Head of caudate nucleus (tissue), 42 donors: ENCODE results near the gene NUCKS1.

Source experiments
- DNase-seq, 42 donors: peaks; one replicate each; pipeline versions ENCODE4 v3.0.0 to v3.0.0-alpha.2; 2020 to 2021; ENCODE audit warnings: mixed read lengths in 7 of 42
- intact Hi-C: fragments of 100-400 bp; cut with DNase I; formaldehyde crosslinking; loops from one replicate; pipeline ENCODE4 v1.15.0; 2022

The NUCKS1 gene

DNA sequence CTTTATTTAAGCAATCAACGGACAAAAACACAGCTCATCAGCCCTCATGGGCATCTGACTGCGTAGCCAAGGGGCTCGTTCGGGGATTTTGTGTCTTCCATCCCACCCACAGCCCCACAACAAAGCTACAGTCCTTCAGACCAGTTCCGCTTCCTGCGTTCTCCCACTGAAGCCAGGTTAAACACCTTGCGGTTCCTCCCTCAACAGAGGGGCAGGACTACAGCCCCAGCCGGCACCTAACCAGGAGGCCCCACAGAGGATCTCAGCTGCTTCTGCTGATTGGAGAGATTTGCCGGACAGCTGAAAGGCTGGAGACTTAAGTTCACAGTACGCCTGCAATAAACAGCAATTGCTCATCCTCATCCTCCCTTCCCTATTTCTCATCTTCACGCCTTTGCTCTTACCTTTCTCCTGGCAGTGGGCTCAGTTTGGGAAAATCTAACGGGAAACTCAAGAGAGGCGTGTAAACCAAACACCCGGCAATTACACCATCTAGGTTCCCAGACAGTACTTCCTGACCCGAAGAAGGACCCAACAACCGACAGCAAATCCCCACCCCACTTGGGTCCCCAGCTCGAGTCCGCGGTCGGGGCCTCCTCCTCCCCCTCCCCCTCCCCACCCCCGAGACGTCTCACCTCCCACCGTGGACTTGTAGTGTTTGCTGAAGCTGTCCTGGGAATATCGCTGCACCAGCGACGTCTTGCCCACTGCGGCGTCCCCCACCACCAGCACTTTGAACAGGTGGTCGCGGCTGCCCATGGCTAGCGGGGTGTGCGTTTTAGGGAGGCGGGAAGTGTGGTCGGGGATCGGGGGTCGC lies 24.4 kb upstream of the NUCKS1 start:
- intact Hi-C loops: no loop called here
- peak in 2 of 42 donors; percentile 28 to 38 for DNase-seq

- intact Hi-C loops: no loop called here
- no peak for DNase-seq
These were observed 22.6 kb upstream of the NUCKS1 start for GRCh38 chr1:205772607-205773032.

GRCh38 chr1:205770618-205771017 lies 20.6 kb upstream of the NUCKS1 start:
- no peak for DNase-seq
- intact Hi-C loops: no loop called here

DNA sequence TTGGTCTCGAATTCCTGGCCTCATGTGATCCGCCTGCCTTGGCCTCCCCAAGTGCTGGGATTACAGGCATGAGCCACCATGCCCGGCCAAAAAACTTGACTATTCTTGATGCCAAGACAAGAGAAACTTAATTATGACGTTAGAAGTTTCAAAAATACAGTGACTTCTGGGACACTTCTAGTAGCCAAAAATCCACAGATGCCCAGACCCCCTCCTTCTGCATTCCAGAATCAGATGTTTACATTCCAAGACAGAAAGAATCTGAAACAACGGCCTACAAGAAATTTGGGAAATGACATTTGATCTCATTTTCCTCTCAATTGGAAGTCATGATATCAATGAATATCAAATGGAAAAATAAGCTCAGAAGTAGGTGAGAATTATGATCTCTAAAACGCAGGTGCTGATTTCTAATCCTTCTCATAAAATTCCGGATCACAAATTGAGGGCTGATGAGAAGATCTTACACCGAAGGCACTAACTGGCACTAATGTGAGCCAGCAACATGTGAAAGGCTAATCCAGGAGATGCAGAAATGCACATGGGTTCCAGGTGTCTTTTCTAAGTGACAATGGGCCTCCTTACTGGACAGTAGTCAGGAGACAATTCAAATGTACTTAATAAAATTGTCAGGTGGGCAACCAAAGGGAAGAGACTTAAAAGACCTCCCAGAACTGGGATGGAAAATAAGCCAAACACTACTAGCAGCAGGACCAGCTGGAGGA lies 19.8 kb upstream of the NUCKS1 start:
- intact Hi-C loops: no loop called here
- DNase-seq: no peak

- intact Hi-C loops: no loop called here
- no peak for DNase-seq
These were observed 17.3 kb upstream of the NUCKS1 start for GRCh38 chr1:205767248-205767647.

DNA sequence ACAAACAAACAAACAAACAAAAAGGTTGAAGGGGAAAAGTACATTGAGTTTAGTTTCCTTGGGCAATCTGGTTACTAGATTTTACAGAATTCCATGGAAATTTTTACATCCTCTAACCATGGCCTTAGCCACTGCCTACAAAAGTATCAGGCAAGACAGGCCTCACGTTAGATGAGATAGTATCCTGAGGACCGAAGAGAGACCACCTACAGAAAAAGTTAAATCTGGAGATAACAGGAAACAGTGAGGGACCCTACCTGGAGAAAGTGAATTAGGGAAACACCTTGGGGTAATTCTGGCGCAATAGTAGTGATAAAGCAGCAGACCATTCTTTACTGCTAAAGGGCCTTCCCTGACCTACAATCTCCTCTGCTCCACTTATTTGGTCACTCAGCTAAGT lies 16.6 kb upstream of the NUCKS1 start:
- DNase-seq: no peak
- intact Hi-C loops: no loop called here

- peak in 5 of 42 donors; percentile 14 to 46 (median 36) for DNase-seq
- intact Hi-C loops: no loop called here
These were observed 16.1 kb upstream of the NUCKS1 start for GRCh38 chr1:205766038-205766437.

DNA sequence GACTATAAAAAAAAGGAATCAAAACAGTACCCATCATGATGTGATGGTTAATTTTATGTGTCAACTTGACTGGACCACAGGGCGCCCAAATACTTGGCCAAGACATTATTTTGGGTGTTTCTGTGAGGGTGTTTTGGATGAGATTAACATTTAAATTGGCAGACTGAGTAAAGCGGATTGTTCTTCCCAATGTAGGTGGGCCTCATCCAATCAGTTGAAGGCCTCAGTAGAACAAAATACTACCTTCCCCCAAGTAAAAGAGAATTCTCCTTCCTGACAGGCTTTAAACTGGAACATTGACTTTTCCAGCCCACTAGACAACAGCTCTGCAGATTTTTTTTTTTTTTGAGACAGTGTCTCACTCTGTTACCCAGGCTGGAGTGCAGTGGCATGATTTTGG lies 14.6 kb upstream of the NUCKS1 start:
- no peak for DNase-seq

GRCh38 chr1:205763980-205764379 lies 14.0 kb upstream of the NUCKS1 start:
- intact Hi-C loops: no loop called here
- no peak for DNase-seq

More for the DNA sequence above, 14.6 kb upstream of the NUCKS1 start:
- intact Hi-C loops: no loop called here

GRCh38 chr1:205760606-205761005 lies 10.6 kb upstream of the NUCKS1 start:
- no peak for DNase-seq
- intact Hi-C loops: no loop called here

- DNase-seq: no peak
- intact Hi-C loops: no loop called here
These were observed 6.6 kb upstream of the NUCKS1 start for GRCh38 chr1:205756552-205756951.

GRCh38 chr1:205754857-205755256 lies 4.9 kb upstream of the NUCKS1 start:
- no peak for DNase-seq
- intact Hi-C loops: no loop called here

GRCh38 chr1:205751036-205751651 lies 1.2 kb upstream of the NUCKS1 start:
- intact Hi-C loops: no loop called here
- DNase-seq: no peak

- peak; percentile 75 to 97 (median 93) for DNase-seq
- intact Hi-C loops: no loop called here
These were observed 496 bp downstream of the NUCKS1 start for GRCh38 chr1:205749234-205750137.

DNA sequence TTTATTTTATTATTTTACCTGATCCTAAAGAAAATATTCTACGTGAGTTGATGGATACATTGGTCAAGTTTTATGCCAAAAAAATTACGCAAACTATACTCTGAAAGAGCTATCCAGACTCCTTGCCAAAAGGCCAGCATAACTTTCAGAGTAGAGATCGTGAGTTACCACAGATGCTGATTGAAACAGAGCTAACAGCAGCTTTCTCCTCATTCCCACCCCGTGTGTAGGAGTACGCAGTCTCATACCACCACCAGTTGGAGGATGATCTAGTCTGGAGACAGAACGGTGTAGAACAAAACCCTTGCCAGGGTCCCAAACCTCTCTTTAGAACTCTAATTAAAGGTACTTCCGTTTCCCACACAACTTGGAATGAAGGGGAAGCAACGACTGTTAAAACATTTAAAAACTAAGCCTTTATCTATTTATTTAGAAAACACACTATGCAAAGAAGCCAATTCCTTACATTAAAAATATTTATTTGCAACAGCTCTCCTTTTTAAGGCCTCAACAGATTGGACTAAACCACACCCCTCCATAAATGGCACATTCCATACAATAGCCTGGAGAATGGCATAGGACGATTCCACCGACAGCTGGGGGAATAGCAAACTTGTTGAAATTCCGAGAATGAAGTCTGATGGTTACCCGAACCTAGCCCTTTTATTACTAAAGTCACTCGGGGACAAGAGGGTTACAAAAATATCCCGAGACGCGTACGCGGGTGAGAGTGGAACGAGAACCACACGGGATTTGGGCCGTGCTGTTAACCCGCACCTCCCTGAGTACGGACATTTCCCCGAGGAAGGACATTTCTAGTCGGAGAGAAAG lies 1.4 kb downstream of the NUCKS1 start:
- intact Hi-C loops: no loop called here
- peak in 12 of 42 donors; percentile 6 to 53 (median 26) for DNase-seq

- intact Hi-C loops: no loop called here
- no peak for DNase-seq
These were observed 3.1 kb downstream of the NUCKS1 start for GRCh38 chr1:205746757-205747412.

DNA sequence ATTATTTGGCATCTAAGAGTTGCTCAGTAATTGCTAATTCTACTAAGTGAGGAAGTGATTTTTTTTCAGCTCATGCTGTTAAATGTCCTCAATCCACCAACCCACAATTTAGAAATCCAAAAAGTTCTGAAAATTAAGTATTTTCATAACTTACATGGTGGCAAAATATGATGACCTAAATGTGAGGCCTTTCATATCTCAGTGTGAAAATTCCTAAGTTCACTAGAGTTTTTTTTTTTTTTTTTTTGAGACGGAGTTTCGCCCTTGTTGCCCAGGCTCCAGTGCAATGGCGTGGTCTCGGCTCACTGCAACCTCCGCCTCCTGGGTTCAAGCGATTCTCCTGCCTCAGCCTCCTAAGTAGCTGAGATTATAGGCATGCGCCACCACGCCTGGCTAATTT lies 5.6 kb downstream of the NUCKS1 start:
- intact Hi-C loops: no loop called here
- no peak for DNase-seq

- DNase-seq: no peak
- intact Hi-C loops: no loop called here
These were observed 6.0 kb downstream of the NUCKS1 start for GRCh38 chr1:205743977-205744376.
